HepG2 (cell line): Measurements from ENCODE around the gene CST3. TPM values are rescaled to one million over a fixed set of nuclear protein-coding genes. Genes with fewer than 3 reads are reported as not detected.

Source experiments
- ARNT2 ChIP-seq: sonication (generic); formaldehyde crosslinking; IDR thresholded peaks from 2 replicates; pipeline ENCODE4 v1.8.0; 2022; ENCODE audit warnings: mild to moderate bottlenecking, low read depth, missing genetic modification reagents, moderate library complexity
- BRD4 ChIP-seq: sonication (generic); formaldehyde crosslinking; IDR thresholded peaks from 2 replicates; pipeline ENCODE4 v1.4.0; 2020; ENCODE audit warnings: missing genetic modification reagents
- CEBPB ChIP-seq: IDR thresholded peaks from 2 replicates; pipeline ENCODE4 v1.6.1; 2011; ENCODE audit warnings: low read depth, low read length, improper control_type of control experiment, borderline replicate concordance
- HMG20A ChIP-seq: IDR thresholded peaks from 2 replicates; pipeline ENCODE4 v1.6.1; 2016; ENCODE audit warnings: borderline replicate concordance
- IRX3 ChIP-seq: sonication (generic); formaldehyde crosslinking; IDR thresholded peaks from 2 replicates; pipeline ENCODE4 v1.8.1; 2023; ENCODE audit warnings: mild to moderate bottlenecking, low read depth, missing genetic modification reagents, borderline replicate concordance
- JUND ChIP-seq: sonication (generic); formaldehyde crosslinking; IDR thresholded peaks from 2 replicates; pipeline ENCODE4 v1.8.0; 2022; ENCODE audit warnings: mild to moderate bottlenecking, missing genetic modification reagents
- MBNL3 ChIP-seq: fragments of 250-450 bp; sonication (Bioruptor Pico); conservative IDR thresholded peaks from 2 replicates; pipeline ENCODE4 v1.8.0; 2022; ENCODE audit warnings: mild to moderate bottlenecking, inconsistent platforms
- MXI1 ChIP-seq: IDR thresholded peaks from 3 replicates; pipeline ENCODE4 v1.6.1; 2012; ENCODE audit warnings: low read depth, low read length, inconsistent platforms, borderline replicate concordance
- MYNN ChIP-seq: sonication (generic); formaldehyde crosslinking; IDR thresholded peaks from 2 replicates; pipeline ENCODE4 v1.4.0; 2020; ENCODE audit warnings: mild to moderate bottlenecking, low read depth, missing genetic modification reagents
- POGZ ChIP-seq: sonication (generic); formaldehyde crosslinking; IDR thresholded peaks from 2 replicates; pipeline ENCODE4 v1.4.0; 2020; ENCODE audit warnings: mild to moderate bottlenecking, missing genetic modification reagents
- RARG ChIP-seq: sonication (generic); formaldehyde crosslinking; IDR thresholded peaks from 2 replicates; pipeline ENCODE4 v1.4.0; 2020; ENCODE audit warnings: low read depth, mild to moderate bottlenecking, missing genetic modification reagents
- RBM39 ChIP-seq: fragments of 200-400 bp; formaldehyde crosslinking; IDR thresholded peaks from one replicate; pipeline ENCODE4 v1.6.1; 2018; ENCODE audit warnings: antibody characterized with exemption, mild to moderate bottlenecking, low read depth, low read length; ENCODE audit not compliant: poor library complexity, severe bottlenecking
- SAP130 ChIP-seq: IDR thresholded peaks from 2 replicates; pipeline ENCODE4 v1.6.1; 2016; ENCODE audit warnings: low read depth
- SIX4 ChIP-seq: sonication (generic); formaldehyde crosslinking; IDR thresholded peaks from 2 replicates; pipeline ENCODE4 v1.4.0; 2020; ENCODE audit warnings: missing genetic modification reagents
- YEATS2 ChIP-seq: sonication (generic); formaldehyde crosslinking; IDR thresholded peaks from 2 replicates; pipeline ENCODE4 v1.4.0; 2020; ENCODE audit warnings: missing genetic modification reagents, borderline replicate concordance
- ZBTB20 ChIP-seq: sonication (generic); formaldehyde crosslinking; IDR thresholded peaks from 2 replicates; pipeline ENCODE4 v1.8.1; 2023; ENCODE audit warnings: missing genetic modification reagents, low read depth, mild to moderate bottlenecking, borderline replicate concordance
- ZNF430 ChIP-seq: sonication (generic); formaldehyde crosslinking; IDR thresholded peaks from 2 replicates; pipeline ENCODE4 v1.9.0; 2021; ENCODE audit warnings: mild to moderate bottlenecking, missing genetic modification reagents
- ZNF766 ChIP-seq: sonication (generic); formaldehyde crosslinking; IDR thresholded peaks from 2 replicates; pipeline ENCODE4 v1.5.0; 2020; ENCODE audit warnings: missing genetic modification reagents, borderline replicate concordance
- ZNF768 ChIP-seq: sonication (generic); formaldehyde crosslinking; IDR thresholded peaks from 2 replicates; pipeline ENCODE4 v1.4.0; 2020; ENCODE audit warnings: missing genetic modification reagents
- ZNF773 ChIP-seq: sonication (generic); formaldehyde crosslinking; IDR thresholded peaks from 2 replicates; pipeline ENCODE4 v1.4.0; 2020; ENCODE audit warnings: missing genetic modification reagents, borderline replicate concordance
- ZNF891 ChIP-seq: sonication (generic); formaldehyde crosslinking; IDR thresholded peaks from 2 replicates; pipeline ENCODE4 v1.5.0; 2020; ENCODE audit warnings: mild to moderate bottlenecking, missing genetic modification reagents
- polyA plus RNA-seq, 8 experiments: library from polyadenylated mRNA; depleted of rRNA in 3 of 8; stranded (reverse) in 7 of 8; unstranded in 1 of 8; fragments of >200 nt; fragmentation: Illumina TruSeq in 4 of 8; extraction: Trizol in 4 of 8; gene quantifications; 2 replicates each; pipeline versions ENCODE4 v1.2.1 to v1.2.3, GENCODE V29; 2011 to 2016; ENCODE audit warnings: low read depth in 4 of 8, missing spikeins in 1 of 8, mixed read lengths in 1 of 8; ENCODE audit not compliant: insufficient read depth in 1 of 8
- total RNA-seq, 5 experiments: library from RNA; depleted of rRNA; stranded (reverse); fragments of >200 nt; fragmentation: Illumina TruSeq; extraction: Trizol; gene quantifications; 2 replicates each; pipeline ENCODE4 v1.2.3, GENCODE V29; 2016; ENCODE audit warnings: low read depth in 1 of 5
- TF ChIP-seq, protein P1 (sequence below): sonication (generic); formaldehyde crosslinking; IDR thresholded peaks from 2 replicates; pipeline ENCODE4 v1.4.0; 2020; ENCODE audit warnings: missing genetic modification reagents
- TF ChIP-seq, protein P2 (sequence below): sonication (generic); formaldehyde crosslinking; IDR thresholded peaks from 2 replicates; pipeline ENCODE4 v1.8.1; 2023; ENCODE audit warnings: mild to moderate bottlenecking, missing genetic modification reagents
- TF ChIP-seq, protein P3 (sequence below): sonication (generic); formaldehyde crosslinking; IDR thresholded peaks from 2 replicates; pipeline ENCODE4 v1.5.0; 2020; ENCODE audit warnings: missing genetic modification reagents
- TF ChIP-seq, protein P4 (sequence below): IDR thresholded peaks from 2 replicates; pipeline ENCODE4 v1.6.1; 2018; ENCODE audit warnings: missing genetic modification reagents

Gene CST3
- total and polyA plus RNA-seq, 2 of the 13 experiments (the other 11 are each of a cell fraction or from before 2014, with no cell fraction given): 690 to 1,005 TPM

DNA sequence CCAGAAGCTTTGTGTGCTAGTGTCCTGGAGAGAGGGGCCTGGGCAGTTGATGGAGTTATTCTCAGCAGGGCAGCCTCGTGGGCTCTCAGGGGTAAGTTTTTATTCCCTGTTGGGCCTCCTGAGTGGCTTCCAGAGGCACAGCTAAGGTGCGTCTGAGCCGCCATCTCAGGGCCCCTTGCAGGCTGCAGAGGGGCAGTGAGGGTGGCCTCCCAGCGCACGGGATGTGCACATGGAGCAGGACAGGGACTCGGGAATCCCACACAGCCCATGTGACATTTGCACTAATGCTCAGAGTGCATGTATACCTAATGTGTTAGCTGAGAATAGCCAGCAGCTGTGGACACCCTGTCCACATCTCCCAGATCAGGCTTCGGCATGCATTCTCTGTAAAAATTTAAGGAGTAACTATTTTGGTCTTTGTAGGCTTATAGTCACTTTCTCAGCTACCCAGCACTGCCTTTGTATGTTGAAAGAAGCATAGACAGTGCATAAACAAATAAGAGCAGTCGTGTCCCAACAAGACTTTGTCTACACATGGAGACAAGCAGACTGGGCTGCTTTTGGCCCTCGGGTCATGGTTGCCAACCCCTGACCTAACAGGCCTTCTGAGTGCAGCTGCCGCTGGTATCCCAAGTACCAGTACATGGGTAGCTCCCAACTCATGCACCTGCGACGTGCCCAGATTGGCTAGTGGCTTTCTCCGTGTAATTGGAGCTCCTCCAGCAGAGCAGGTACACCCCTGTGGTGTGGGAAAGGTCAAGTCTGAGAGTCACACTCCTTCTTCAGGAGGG lies 50.8 kb downstream of the CST3 start (continued):
- TF ChIP-seq, protein P1, sequence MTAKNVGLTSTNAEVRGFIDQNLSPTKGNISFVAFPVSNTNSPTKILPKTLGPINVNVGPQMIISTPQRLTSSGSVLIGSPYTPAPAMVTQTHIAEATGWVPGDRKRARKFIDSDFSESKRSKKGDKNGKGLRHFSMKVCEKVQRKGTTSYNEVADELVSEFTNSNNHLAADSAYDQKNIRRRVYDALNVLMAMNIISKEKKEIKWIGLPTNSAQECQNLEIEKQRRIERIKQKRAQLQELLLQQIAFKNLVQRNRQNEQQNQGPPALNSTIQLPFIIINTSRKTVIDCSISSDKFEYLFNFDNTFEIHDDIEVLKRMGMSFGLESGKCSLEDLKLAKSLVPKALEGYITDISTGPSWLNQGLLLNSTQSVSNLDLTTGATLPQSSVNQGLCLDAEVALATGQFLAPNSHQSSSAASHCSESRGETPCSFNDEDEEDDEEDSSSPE (CRISPR knock-in tag): no peak; the same call in 1 of the 2 replicates
- TF ChIP-seq ARNT2 (CRISPR knock-in tag) (peak; percentile 70; the same call in 1 of the 2 replicates), ZNF891 (CRISPR knock-in tag) (no peak; the same call in 1 of the 2 replicates), MBNL3 (no peak), IRX3 (0 out of 2 replicates have a peak, but pooled peaks have one; percentile 60), CEBPB (no peak), JUND (peak; percentile 57; the same call in 1 of the 2 replicates), HMG20A (CRISPR knock-in tag) (no peak), ZNF430 (CRISPR knock-in tag) (no peak), RARG (CRISPR knock-in tag) (no peak), ZNF768 (CRISPR knock-in tag) (no peak), BRD4 (CRISPR knock-in tag) (peak; percentile 89), SIX4 (CRISPR knock-in tag) (no peak), YEATS2 (CRISPR knock-in tag) (no peak), MXI1 (no peak), SAP130 (CRISPR knock-in tag) (peak; percentile 72), ZBTB20 (CRISPR knock-in tag) (no peak; the same call in 1 of the 2 replicates), POGZ (CRISPR knock-in tag) (0 out of 2 replicates have a peak, but pooled peaks have one; percentile 0), MYNN (CRISPR knock-in tag) (no peak), RBM39 (peak; percentile 10), ZNF773 (CRISPR knock-in tag) (0 out of 2 replicates have a peak, but pooled peaks have one; percentile 30), ZNF766 (CRISPR knock-in tag) (no peak; the same call in 1 of the 2 replicates)
- TF ChIP-seq, protein P2, sequence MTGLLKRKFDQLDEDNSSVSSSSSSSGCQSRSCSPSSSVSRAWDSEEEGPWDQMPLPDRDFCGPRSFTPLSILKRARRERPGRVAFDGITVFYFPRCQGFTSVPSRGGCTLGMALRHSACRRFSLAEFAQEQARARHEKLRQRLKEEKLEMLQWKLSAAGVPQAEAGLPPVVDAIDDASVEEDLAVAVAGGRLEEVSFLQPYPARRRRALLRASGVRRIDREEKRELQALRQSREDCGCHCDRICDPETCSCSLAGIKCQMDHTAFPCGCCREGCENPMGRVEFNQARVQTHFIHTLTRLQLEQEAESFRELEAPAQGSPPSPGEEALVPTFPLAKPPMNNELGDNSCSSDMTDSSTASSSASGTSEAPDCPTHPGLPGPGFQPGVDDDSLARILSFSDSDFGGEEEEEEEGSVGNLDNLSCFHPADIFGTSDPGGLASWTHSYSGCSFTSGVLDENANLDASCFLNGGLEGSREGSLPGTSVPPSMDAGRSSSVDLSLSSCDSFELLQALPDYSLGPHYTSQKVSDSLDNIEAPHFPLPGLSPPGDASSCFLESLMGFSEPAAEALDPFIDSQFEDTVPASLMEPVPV (CRISPR knock-in tag): peak; percentile 4; the same call in 1 of the 2 replicates
- TF ChIP-seq, protein P3, sequence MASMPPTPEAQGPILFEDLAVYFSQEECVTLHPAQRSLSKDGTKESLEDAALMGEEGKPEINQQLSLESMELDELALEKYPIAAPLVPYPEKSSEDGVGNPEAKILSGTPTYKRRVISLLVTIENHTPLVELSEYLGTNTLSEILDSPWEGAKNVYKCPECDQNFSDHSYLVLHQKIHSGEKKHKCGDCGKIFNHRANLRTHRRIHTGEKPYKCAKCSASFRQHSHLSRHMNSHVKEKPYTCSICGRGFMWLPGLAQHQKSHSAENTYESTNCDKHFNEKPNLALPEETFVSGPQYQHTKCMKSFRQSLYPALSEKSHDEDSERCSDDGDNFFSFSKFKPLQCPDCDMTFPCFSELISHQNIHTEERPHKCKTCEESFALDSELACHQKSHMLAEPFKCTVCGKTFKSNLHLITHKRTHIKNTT: no peak
- TF ChIP-seq, protein P4, sequence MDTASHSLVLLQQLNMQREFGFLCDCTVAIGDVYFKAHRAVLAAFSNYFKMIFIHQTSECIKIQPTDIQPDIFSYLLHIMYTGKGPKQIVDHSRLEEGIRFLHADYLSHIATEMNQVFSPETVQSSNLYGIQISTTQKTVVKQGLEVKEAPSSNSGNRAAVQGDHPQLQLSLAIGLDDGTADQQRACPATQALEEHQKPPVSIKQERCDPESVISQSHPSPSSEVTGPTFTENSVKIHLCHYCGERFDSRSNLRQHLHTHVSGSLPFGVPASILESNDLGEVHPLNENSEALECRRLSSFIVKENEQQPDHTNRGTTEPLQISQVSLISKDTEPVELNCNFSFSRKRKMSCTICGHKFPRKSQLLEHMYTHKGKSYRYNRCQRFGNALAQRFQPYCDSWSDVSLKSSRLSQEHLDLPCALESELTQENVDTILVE (CRISPR knock-in tag): no peak
